Activated CD4-positive, alpha-beta T cell treated with anti-CD3 and anti-CD28 coated beads for 24 hours (primary cell): ENCODE results near the gene LZTS3.
"Not testable (repeated sequence)": the region's sequence is repeated elsewhere in the genome, so short reads cannot be mapped to it uniquely, and the experiment has no call there.

Source experiments
- DNase-seq, 2 donors: peaks; one replicate each; pipeline ENCODE4 v3.0.0-alpha.2; 2020; ENCODE audit warnings: low read depth in 2 of 2

Gene LZTS3

DNA sequence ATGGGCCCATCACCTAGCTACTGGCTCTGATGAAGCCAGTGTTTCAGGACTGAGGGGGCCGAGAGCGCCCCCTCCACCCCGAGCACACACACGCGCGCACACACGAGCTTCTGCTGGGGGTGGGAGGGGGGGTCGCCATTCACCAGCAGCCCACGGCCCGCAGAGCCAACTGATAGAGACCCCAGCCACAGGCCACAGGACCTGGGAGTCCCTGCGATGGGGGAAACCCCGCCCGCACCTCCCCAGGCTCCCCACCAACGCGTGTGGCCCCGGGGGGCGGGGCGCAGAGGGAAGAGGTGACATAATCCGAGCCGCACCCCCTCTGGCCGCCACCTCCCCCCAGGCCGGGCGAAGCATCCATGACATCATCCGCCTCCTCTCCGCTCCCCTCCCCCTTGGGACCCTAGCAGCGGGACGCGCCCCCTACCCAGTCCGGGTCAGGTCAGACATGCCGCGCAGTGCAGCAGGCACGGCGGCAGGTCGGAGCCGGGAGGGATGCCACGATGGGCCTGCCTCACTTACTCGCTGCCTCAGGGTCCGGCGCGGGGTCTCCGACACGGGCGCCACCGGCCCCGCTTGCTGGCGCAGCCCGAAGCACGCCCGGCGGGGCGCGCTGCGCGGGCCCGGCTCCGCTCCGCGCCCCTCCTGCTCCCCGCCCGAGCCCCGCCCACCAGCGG, at the start of gene LZTS3:
TSS of gene LZTS3 (minus strand) at position 617 of the 677 bp plus-strand sequence. CDS start 6,386 bp downstream, outside the sequence.
- peak; percentile 46 to 65 for DNase-seq

DNA sequence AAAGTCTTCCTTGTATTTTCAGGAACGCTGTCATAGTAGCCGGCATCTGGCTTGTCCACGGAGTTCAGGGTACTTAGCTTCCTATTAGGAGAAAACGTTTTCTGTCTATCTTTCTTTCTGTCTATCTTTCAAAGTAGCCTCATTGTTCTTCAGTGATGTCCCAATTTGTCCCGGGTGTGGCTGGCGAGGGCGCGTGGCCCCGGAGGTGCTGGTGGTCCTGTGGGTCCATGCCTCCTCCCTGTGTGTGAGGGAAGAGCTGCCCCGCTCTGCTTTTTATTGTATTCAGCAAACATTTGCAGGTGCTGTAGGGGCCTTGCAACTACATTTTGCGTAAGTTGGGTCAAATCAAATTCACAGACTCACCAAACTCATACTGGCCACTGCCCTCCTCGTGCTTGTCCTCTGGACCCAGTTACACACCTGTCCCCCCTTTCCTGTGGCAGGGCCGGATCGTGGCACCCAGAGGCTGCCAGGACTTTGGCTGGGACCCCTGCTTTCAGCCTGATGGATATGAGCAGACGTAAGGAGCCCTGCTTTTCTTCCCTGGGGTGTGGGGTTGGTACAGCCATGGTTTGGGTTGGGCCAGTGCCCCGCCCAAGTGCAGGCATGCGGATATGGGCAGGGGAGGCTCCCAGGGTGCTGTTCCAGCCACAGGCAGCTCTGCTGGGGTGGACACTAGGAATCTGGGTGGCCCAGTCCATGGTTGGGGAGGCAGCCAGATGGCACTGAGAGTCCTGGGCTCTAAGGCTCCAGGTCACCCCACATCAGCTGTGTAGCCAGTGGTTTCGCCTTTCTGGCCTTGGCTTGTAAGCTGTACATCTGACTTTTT, 48.3 kb upstream of the LZTS3 start:
- no peak for DNase-seq

DNA sequence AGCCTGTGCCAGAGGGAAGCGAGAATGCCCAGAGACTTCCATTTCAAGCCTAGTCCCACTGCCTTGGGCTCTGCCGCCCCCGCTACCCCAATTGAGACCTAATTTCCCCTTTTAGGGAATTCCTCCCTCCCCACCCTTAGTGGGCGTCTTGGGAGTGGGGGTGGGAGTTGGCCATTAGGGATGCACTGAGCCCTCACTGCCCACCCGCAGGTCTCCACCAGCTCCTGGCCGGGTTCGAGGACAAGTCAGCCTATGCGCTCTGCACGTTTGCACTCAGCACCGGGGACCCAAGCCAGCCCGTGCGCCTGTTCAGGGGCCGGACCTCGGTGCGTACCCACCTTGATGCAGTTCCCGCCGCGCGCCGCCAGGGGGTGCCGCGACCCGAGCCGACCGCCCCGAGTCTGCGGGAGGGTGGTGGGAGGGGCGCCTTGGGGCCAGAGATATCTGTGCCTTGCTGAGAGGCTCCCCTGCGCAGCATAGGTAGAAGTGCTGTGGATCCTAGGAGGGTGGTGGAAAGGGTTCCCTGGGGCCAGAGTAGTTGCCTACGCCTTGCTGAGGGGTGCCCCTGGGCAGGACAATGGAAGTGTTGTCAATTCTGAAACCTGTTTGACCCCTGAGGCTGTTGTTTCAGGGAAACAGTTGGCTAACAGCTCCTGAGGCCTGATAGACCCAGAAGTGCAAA, 45.1 kb upstream of the LZTS3 start:
- peak; percentile 69 to 73 for DNase-seq

DNA sequence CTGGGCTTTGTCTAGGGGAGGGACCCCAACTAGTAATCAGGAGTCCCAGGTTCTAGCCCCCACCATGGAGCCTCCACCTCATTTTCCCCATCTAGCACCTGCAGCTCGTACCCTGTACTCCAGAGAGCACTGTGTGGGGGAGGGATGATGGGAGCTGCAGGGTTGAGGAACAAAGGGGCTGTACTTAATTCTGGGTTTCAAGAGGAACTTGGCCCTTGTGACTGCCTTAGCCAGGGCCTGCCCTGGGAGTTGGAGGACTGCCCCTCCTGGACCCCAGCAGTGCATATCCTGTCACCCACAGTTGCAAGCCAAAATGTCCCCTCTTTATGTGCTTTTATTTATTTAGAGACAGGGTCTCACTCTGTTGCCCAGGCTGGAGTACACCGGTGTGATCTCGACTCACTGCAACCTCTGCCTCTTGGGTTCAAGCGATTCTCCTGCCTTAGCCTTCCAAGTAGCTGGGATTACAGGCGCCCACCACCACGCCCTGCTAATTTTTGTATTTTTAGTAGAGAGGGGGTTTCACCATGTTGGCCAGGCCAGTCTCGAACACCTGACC, 42.1 kb upstream of the LZTS3 start:
- DNase-seq: not testable (repeated sequence)

DNA sequence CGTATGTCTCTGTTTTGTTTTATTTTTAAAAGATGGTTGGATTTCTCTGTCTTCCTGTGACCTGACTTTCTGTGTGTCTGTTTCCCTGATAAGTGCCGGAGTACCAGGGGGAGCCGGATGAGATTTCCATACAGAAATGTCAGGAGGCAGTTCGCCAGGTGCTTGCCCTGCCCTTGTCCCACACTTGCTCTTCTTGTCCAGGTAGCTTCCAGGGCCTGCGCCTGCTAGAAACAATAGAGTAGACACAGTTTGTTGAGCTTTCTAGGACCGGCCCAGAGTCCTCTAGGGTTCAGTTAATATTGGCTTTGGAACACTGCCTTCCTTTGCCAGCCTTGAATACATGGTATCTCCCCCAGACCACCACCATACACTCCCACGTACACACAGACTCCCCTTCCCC, 39.9 kb upstream of the LZTS3 start:
- no peak for DNase-seq

DNA sequence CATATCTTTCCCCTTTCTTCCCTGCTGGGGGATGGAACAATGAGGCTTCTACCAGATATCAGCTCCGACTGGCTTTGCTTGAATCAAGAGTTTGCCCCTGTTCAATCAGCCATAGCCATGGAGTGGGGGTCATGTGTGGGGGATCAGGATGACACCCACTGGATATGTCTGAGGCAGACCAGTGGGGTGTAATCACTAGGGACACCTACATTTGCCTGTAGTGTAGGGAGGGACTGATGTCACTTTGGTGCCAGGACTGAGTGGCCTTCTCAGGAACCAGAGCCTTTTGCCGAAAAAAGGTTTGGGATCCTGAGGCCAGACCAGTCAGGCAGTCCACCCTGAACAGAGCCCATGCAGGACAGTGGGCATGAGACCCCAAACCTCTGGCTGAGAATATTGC, 37.0 kb upstream of the LZTS3 start:
- no peak for DNase-seq

DNA sequence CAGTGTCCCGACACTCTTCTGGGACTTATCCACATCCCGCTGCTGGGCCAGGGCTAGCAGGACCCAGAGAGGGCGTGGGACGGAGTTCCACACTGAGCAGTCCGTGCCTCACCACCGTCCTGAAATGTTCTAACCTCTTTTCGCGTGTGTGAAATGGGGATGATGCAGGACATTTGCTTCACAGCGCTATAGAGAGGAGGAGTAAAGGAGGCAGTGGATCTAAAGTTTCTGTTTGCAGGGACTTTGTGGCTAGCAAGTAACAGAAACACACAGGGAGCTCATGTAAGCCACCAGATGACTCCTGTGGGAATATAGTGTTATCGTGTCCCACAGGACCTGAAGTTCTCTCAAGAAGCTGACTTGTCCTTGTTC, 36.6 kb upstream of the LZTS3 start:
- no peak for DNase-seq

DNA sequence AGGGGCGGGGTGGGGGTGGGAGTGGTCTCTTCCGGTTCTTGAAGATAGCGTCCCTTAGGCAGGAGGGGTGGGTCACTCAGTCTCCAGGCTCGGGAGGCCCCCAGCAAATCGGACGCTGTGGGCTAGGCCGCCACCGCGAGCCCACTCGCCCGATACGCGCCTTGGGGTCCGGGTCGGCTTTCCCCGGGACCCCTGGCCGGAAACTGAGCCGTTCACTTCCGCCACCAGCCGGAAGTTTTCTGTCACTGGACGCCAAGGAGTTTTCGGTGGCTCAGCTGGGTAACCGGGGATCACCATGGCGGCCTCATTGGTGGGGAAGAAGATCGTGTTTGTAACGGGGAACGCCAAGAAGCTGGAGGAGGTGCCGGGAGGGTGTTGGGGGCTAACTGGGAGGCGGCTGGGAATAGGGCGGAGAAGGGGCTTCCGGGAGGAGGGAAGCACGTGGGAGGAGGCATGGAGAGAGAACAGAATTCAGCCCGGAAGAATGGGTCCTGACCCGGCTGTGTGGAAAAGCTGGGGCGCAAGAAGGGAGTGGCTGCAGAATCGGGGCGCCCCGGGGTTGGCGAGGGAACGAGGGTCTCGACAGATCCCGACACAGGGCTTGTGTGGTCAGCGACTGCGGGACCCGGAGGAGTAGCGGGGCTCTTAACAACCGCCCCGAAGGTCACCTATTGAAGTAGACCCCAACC, 36.1 kb upstream of the LZTS3 start, which contains the start of gene ITPA:
TSS of gene ITPA (plus strand) at position 242 of the 689 bp plus-strand sequence. CDS start at position 296, 54 bp downstream.
- DNase-seq: peak; percentile 39 to 52

DNA sequence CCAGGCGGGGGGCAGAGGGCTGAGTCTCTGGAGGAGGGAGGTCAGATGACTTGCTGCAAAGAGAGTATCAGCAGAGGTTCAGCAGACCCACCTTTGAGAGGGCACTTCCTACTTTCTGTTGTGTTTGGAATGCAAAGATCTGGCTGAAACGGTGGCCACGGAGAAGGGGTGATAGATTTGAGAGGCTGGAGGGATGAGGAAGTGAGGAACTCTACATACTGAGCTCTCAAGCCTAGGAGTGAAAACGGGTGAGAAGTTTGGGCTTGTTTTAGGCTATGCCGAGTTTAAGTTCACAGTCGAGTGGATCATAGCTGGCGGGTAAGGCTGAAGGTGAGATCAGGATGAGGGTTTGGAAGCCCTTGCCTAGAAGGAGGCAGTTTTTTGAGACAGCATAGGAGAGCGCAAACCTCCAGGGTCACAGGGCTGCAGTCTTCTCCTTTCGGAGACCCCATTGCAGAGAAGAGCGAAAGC, 35.5 kb upstream of the LZTS3 start:
- DNase-seq: no peak

DNA sequence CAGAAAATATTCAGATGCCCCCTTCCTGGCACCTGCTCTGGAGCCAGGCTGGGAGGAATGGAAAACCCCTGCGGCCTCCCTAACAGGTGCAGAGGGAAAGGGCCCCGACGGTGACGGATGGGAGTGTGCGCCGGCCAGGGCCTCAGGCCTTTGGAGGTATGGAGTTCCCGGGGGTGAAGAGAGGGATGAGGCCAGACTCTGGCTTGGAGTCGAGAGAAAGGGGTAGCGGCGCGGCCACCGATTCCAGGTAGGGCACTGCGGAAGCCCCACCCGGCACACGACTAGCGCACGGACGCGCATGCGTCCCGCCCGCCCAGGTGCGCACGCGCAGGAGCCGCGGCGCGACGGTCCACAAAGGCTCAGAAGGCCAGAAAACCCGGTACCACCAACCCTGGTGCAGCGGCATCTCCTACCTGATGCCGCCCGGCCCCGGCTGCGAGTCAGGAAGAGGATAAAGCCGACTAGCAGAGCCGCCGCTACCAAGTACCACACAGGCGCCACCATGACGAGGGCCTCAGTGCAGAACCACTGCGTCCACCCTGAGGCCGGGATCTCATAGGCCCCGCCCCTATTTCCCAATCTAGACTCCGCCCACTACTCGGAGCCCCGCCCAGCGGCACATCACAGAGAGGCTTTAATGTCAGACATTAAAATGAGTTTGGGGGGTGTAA, 30.9 kb upstream of the LZTS3 start, which contains the start of gene DDRGK1:
TSS of gene DDRGK1 (minus strand) at position 559 of the 671 bp plus-strand sequence. CDS start at position 504, 55 bp downstream.
- DNase-seq: peak; percentile 92

DNA sequence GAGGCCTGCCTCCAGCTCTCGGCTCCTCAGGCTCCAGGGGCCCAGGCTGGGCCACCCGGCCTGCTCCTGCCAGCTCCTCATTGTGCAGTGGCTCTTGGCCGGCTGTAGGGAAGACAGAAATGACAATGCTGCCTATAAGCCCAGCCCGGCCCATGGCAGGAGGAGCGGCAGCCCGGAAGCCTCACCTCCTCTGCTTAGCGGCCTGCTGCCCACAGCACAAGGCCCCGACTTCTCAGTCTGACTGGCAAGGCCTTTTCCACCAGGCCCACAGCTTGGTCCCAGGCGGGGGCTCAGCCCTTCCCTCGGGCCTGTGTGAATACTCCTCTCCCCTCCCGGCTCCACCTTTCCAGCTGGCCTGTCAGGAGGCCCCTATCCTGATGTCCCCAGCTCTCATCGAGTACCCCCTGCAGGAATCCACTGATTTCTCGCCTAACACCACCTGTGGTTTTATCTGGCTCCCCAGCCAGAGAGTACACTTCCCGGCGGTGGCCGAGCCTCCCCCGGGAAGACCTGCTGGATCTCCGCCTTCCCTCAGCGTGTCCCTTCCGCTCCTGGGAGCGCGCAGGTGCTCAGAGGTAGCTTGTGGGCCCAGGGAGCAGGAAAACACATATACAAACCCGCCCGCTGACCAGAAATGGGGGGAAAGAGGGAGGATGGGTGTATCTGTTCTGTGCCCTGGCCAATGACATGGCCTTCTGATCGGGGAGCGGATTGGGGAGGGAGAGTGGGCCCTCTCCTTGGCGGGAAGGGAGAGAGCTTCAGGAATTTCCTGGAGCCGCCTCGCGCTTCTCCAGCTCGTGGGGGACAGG, 30.2 kb upstream of the LZTS3 start:
- no peak for DNase-seq

DNA sequence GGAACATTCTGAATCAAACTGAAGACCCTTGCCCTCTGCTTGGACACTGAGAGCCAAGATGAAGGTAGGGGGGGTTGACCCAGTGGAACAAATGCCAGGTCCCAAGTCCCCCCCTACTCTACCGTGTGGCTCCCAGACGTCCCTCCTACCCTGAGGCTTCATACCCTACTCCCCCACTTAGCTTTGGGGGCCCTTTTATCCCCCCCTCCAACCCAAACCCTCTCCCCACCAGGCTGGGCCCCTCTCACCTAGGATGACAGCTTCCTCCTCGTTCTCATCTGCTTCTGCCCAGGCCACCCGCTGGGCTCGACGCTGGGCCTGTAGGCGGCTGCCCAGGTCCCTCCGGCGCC, 29.6 kb upstream of the LZTS3 start:
- DNase-seq: no peak

DNA sequence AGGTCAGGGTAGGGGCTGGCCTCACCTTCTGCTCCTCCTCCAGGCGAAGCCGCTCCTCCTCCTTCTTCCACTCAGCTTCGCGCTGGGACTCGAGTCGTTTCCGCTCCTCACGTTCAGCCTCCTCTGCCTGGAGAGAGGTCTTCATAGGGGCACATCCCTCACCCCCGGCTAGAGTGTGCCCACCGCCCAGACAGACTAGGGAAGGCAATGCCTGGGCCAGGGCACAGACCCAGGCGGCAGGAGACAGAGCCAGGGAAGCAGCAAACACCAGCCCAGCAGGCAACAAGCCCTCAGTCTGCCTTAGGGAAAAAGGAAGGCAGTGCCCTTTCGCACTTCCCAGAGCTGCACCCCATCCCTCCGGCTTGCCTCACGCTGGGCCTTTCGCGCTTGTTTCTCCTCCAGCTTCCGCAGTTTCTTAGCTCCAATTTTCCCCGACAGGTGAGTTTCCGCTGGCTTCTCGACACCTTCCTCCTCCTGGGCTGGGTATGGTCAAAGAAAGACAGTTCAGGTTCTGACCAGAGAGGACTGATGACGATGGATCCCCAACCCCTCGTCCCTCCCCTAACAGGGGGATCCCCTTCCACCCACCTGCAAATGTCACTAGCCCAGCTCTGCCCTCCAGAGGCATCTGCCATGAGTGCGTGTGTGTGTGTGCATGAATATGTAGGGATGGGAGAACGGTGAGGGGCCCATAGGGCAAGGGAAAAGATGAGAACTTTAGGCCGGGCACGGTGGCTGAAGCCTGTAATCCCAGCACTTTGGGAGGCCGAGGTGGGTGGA, 26.8 kb upstream of the LZTS3 start:
- no peak for DNase-seq

DNA sequence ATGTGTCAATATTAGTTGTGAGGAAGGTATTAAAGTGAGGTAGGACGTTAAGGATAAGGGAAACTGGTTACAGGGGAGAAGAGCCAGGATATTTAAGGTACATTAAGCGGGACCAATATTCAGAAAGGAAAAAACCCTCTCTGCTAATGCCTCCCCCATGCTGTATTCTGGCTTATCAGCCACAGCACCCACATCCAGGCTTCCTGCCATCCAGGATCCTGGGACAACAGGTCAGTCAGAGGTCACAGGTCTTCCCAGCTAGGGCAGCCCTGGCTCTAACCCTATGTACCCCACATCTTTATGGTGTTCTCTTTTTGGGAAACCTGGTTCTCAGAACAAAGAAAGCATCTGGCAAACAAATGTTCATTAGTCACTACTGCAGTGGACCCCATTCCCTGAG, 25.9 kb upstream of the LZTS3 start:
- DNase-seq: no peak

DNA sequence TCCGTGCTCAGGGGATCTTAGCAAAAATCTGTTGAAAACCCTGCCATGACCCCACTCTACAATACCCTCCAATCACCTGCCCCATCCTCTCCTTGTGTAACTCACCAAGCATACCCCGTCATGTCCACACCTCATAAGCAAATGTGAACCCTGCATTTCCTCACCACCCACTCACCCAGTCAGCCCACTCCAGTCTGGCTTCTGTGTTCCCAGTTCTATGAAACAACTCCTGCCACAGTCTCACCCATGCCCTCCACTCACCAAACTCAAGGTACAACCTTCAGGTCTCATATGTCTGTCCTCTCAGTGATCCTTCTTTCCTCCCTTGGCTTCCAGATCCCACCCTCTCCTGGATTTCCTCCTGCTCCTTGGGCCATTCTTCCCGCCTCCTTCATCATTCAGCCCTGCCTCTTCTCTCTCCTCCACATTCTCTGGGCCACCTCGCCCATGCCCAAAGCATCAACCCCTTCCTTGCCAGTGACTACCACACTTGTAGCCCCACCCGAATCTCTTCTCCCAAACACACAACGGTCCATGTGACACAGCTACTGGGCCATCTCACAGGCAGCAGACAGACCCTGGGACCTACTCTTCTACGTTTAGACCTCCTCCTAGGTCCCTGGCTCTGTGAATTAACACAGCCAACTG, 22.4 kb upstream of the LZTS3 start:
- DNase-seq: no peak

DNA sequence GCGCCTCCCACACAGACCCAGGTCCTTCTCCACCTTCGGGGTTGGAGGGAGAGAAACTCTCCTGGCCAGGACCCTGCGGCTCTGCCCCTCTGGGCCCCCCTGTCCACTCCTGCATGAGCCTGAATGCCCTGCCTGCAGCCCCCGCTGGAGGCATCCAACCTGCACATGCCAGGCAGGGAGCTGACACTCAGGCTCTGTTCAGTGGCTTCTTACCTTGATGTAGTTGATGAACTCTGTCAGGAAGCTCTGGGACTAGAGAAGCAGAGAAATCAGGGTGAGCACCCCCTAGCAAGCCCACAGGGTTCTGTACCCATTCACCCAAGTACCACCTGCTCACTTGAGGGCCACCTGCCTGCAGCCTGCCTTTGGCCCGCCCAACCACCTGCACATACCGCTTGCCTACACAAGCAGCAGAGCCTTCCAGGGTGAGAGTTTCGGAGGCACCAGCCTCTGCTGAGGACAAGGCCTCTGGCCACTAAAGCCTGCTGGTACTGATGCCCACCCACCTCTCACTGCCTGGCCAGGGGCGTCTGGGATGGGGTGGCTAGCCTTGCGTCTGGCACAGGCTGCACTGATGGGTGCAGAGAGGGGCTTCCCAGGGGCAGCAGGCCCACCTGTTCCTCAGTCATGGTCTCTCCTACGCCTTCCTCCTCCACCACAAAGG, 21.4 kb upstream of the LZTS3 start:
- no peak for DNase-seq

DNA sequence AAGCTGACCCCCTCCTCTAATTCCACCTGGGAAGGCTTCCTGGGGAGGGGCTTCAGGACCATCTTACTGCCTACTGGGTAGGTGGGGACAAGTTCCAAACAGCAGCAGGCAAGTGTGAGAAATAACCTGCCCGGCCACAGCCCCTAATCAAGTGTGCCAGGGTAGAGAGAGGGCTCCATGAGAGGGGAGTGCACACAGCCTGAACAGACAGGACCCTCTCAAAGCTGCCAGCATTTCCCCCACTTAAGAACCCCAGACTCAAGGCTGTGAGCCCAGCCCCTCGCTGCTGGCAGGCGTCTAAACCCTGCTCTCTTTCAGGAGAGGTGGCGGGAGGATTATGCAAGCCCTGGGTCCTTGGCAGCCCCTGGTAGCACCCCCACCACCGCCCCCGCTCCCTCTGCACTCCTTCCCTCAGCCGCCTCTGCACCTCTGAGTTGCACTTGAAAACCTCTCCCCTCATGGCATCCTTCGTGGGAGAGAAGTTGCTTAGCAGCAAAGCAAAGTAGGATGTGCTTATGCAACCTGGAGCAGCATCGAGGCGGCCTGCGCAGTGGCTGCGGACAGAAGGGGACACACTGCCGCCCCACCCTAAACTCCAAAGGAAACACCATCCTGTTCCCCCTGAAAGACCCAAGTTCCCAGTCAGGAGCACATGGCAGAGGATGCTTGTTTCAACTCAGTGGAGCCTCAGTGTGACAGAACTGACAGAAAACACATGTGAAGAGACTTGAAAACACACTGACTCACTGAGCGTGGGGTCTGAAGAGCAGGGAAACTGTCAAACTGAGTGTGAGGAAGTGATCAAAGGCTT, 20.7 kb upstream of the LZTS3 start:
- DNase-seq: no peak
